A549 (cell line): ENCODE results near the gene DNMT3L.

Source experiments
- EP300 ChIP-seq, 2 experiments: fragments of >200 bp; sonication (Bioruptor Twin); formaldehyde crosslinking; IDR thresholded peaks; 2 replicates in 1 of 2; 3 replicates in 1 of 2; pipeline ENCODE4 v1.6.1; 2016 to 2017
- ESRRA ChIP-seq: fragments of 150-350 bp; IDR thresholded peaks from 2 replicates; pipeline ENCODE4 v1.6.1; 2014; ENCODE audit warnings: mild to moderate bottlenecking, low read length, borderline replicate concordance
- HDAC2 ChIP-seq: fragments of 200-600 bp; sonication (generic); IDR thresholded peaks from 2 replicates; pipeline ENCODE4 v1.6.1; 2016
- KDM1A ChIP-seq: fragments of 200-600 bp; sonication (generic); IDR thresholded peaks from 2 replicates; pipeline ENCODE4 v1.6.1; 2016; ENCODE audit warnings: low read depth, mild to moderate bottlenecking
- MAFK ChIP-seq: fragments of 450-650 bp; IDR thresholded peaks from 2 replicates; pipeline ENCODE4 v1.6.1; 2014; ENCODE audit not compliant: partially characterized antibody
- MAZ ChIP-seq: fragments of 150-350 bp; IDR thresholded peaks from 2 replicates; pipeline ENCODE4 v1.6.1; 2014; ENCODE audit warnings: antibody characterized with exemption, low read depth, low read length, borderline replicate concordance
- POLR2A ChIP-seq: IDR thresholded peaks from 2 replicates; pipeline ENCODE4 v1.6.1; 2012; ENCODE audit warnings: mild to moderate bottlenecking, low read length
- RAD21 ChIP-seq, 2 experiments: fragments of >200 bp in 1 of 2; sonication (Bioruptor Twin) in 1 of 2; formaldehyde crosslinking in 1 of 2; IDR thresholded peaks in 1 of 2; conservative IDR thresholded peaks in 1 of 2; 2 replicates in 1 of 2; 3 replicates in 1 of 2; pipeline ENCODE4 v1.6.1; 2012 to 2018; ENCODE audit warnings: inconsistent platforms in 1 of 2
- RCOR1 ChIP-seq: fragments of 150-350 bp; IDR thresholded peaks from 2 replicates; pipeline ENCODE4 v1.6.1; 2014; ENCODE audit warnings: antibody characterized with exemption, low read length, low read depth
- RFX5 ChIP-seq: fragments of 450-650 bp; IDR thresholded peaks from 2 replicates; pipeline ENCODE4 v1.7.1; 2014; ENCODE audit warnings: antibody characterized with exemption, mild to moderate bottlenecking, moderate library complexity
- SMC3 ChIP-seq: fragments of >200 bp; sonication (Bioruptor Twin); formaldehyde crosslinking; IDR thresholded peaks from 3 replicates; pipeline ENCODE4 v1.6.1; 2018; ENCODE audit warnings: inconsistent platforms
- TF ChIP-seq, protein P1 (sequence below): fragments of >200 bp; sonication (Bioruptor Twin); formaldehyde crosslinking; IDR thresholded peaks from 3 replicates; pipeline ENCODE4 v1.5.1; 2016
- TF ChIP-seq, protein P2 (sequence below): fragments of 250-450 bp; sonication (Bioruptor Pico); IDR thresholded peaks from 2 replicates; pipeline ENCODE4 v1.5.0; 2021; ENCODE audit warnings: mild to moderate bottlenecking, moderate library complexity, borderline replicate concordance
- TF ChIP-seq, protein P3 (sequence below): fragments of 150-350 bp; IDR thresholded peaks from 2 replicates; pipeline ENCODE4 v1.6.1; 2014; ENCODE audit warnings: low read depth, mild to moderate bottlenecking, low read length

DNA sequence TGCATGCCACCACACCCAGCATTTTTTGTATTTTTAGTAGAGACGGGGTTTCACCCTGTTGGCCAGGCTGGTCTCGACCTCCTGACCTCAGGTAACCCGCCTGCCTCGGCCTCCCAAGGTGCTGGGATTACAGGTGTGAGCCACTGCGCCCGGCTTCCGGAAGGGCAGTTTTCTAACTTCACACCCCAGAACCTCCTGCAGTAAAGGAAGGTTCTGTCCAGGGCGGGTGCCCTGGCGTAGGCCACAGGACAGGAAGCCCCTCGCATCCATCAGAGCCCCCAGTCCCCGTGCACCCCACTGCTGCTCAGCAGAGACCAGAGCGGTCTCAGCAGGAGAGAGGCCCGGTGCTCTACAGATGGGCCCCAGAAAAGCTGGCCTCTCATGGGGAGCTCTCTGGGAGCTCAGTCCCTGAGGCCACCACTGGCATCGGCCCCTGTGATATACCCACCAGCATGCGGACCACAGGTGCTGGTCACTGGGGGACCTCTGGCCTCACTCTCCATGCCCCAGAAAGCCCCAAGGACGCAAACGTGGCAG, 4.1 kb upstream of the DNMT3L start:
- TF ChIP-seq ESRRA (no peak), MAFK (no peak), RCOR1 (no peak), HDAC2 (no peak), KDM1A (no peak), EP300 (IDR thresholded peaks at IDR 0.05) (no peak), POLR2A (no peak), SMC3 (no peak), RFX5 (no peak), MAZ (no peak), RAD21 (conservative IDR thresholded peaks at IDR 0.05 in 1 of 2, IDR thresholded peaks at IDR 0.05 in 1 of 2) (no peak)
- TF ChIP-seq, protein P1, sequence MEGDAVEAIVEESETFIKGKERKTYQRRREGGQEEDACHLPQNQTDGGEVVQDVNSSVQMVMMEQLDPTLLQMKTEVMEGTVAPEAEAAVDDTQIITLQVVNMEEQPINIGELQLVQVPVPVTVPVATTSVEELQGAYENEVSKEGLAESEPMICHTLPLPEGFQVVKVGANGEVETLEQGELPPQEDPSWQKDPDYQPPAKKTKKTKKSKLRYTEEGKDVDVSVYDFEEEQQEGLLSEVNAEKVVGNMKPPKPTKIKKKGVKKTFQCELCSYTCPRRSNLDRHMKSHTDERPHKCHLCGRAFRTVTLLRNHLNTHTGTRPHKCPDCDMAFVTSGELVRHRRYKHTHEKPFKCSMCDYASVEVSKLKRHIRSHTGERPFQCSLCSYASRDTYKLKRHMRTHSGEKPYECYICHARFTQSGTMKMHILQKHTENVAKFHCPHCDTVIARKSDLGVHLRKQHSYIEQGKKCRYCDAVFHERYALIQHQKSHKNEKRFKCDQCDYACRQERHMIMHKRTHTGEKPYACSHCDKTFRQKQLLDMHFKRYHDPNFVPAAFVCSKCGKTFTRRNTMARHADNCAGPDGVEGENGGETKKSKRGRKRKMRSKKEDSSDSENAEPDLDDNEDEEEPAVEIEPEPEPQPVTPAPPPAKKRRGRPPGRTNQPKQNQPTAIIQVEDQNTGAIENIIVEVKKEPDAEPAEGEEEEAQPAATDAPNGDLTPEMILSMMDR = no peak
- TF ChIP-seq, protein P2, sequence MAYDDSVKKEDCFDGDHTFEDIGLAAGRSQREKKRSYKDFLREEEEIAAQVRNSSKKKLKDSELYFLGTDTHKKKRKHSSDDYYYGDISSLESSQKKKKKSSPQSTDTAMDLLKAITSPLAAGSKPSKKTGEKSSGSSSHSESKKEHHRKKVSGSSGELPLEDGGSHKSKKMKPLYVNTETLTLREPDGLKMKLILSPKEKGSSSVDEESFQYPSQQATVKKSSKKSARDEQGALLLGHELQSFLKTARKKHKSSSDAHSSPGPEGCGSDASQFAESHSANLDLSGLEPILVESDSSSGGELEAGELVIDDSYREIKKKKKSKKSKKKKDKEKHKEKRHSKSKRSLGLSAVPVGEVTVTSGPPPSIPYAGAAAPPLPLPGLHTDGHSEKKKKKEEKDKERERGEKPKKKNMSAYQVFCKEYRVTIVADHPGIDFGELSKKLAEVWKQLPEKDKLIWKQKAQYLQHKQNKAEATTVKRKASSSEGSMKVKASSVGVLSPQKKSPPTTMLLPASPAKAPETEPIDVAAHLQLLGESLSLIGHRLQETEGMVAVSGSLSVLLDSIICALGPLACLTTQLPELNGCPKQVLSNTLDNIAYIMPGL (CRISPR knock-in tag) = no peak
- TF ChIP-seq, protein P3, sequence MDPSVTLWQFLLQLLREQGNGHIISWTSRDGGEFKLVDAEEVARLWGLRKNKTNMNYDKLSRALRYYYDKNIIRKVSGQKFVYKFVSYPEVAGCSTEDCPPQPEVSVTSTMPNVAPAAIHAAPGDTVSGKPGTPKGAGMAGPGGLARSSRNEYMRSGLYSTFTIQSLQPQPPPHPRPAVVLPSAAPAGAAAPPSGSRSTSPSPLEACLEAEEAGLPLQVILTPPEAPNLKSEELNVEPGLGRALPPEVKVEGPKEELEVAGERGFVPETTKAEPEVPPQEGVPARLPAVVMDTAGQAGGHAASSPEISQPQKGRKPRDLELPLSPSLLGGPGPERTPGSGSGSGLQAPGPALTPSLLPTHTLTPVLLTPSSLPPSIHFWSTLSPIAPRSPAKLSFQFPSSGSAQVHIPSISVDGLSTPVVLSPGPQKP = no peak
